SK-MEL-5 (cell line): ENCODE results near the gene NTN1. TPM values are rescaled to one million over a fixed set of nuclear protein-coding genes. Genes with fewer than 3 reads are reported as not detected.

Experiments used
- DNase-seq: peaks from one replicate; pipeline ENCODE4 v3.0.0-alpha.2; 2016; ENCODE audit warnings: low read depth, low spot score
- in situ Hi-C: cut with HindIII; loops from 2 replicates; pipeline ENCODE4 v1.10.0; 2016; ENCODE audit warnings: low sequenced_read_pairs, high pct_unique_total_duplicates, low pct_unique_long_range_greater_than_20kb
- total RNA-seq: library from RNA; depleted of rRNA; stranded (reverse); fragments of >200 nt; shearing (Covaris generic); gene quantifications from 2 replicates; pipeline ENCODE4 v1.2.3, GENCODE V29; 2014

NTN1 gene
- total RNA-seq, 1 experiment from 2014 or later, result 5.9 TPM

GRCh38 chr17:9026741-9027140 is 5.4 kb downstream of the NTN1 start:
- in situ Hi-C loops, result no loop called here
- DNase-seq, result no peak

GRCh38 chr17:9028202-9028987 is 7.1 kb downstream of the NTN1 start:
- in situ Hi-C loops, result no loop called here
- no peak for DNase-seq

- in situ Hi-C loops, result no loop called here
- no peak for DNase-seq
Measured at GRCh38 chr17:9028988-9029570, 7.8 kb downstream of the NTN1 start.

DNA sequence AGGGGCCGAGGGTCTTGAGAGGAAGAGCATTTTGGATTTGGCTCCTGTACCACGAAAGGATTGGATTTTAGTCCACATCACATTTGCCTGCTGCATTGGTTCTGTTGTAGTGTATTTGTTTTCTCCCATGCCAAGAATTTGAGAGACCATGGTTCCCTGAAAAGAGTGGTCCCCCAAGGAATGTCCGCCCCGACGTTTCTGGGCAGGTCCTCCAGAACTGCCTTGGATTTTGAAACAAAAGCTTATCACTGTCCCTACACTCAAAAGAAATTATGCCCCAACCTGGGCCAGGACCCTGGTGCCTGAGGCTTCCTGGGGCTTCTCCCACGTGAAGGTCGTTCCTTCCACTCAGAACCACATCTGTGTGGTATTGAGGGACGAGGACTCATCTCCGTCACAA is 10.8 kb downstream of the NTN1 start:
- DNase-seq, result no peak
- in situ Hi-C loops, result no loop called here

- in situ Hi-C loops, result no loop called here
- no peak for DNase-seq
Measured at GRCh38 chr17:9032583-9032982, 11.3 kb downstream of the NTN1 start.

DNA sequence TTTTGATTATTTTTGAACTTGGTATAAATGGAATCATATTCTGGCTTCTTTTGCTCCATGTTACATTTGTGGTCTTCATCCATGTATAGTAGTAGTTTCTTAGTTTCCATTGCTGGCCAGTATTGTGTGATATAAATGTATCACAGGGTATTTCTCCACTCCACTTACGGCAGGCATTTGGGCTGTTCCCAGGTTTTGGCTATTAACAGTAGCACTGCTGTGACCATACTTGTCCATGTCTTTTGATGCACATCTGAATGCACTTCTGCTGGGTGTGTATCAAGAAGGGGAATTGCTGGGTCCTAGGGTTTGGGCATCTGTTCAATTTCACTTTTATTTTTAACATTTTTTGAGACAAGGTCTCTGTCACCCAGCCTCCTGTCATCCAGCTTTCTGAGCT is 13.9 kb downstream of the NTN1 start:
- no peak for DNase-seq
- in situ Hi-C loops, result no loop called here

GRCh38 chr17:9036336-9036735 is 15.0 kb downstream of the NTN1 start:
- in situ Hi-C loops, result no loop called here
- DNase-seq, result no peak

GRCh38 chr17:9037736-9038135 is 16.4 kb downstream of the NTN1 start:
- DNase-seq, result no peak

DNA sequence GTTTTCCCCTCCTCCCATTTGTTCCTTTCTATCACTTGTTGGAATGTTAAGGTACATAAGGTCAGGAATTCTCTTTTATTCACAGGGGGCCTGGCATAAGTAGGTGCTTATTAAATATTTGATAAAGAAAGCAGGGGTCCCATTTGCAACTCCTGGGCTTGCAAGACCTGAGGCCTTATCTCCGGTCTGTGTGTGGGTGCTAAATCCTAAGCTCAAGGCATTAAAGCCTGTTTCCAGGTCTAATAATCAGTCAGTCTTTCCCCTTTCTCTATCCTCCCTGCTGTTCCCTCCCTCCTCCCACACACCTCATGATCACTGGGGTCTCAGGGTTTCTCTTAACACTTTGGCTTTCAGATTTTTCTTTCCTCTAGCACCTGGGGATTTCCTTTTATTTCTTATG is 17.1 kb downstream of the NTN1 start:
- DNase-seq, result no peak
- in situ Hi-C loops, result no loop called here

More at GRCh38 chr17:9037736-9038135, 16.4 kb downstream of the NTN1 start:
- in situ Hi-C loops, result no loop called here

- in situ Hi-C loops, result no loop called here
- DNase-seq, result no peak
Measured at GRCh38 chr17:9044772-9045463, 23.6 kb downstream of the NTN1 start.

GRCh38 chr17:9050801-9051401 is 29.6 kb downstream of the NTN1 start:
- in situ Hi-C loops, result no loop called here
- peak; percentile 17 for DNase-seq

DNA sequence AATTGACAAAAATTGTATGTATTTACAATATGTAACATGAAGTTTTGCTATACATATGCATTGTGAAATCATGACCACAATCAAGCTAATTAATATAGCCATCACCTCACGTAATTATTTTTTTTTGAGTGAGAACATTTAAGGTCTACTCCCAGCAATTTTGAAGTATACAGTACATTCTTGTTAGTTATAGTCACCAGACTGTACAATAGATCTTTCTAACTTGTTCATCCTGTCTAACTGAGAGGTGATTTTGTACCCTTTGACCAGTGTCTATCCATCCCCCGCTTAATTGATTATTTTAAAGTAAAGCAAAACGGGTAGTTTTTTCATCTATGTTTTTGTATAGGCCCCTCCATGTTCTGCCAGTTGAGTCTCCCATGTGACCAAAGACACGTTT is 30.3 kb downstream of the NTN1 start:
- in situ Hi-C loops, result no loop called here
- DNase-seq, result no peak

- in situ Hi-C loops, result no loop called here
- DNase-seq, result no peak
Measured at GRCh38 chr17:9052921-9053320, 31.6 kb downstream of the NTN1 start.

DNA sequence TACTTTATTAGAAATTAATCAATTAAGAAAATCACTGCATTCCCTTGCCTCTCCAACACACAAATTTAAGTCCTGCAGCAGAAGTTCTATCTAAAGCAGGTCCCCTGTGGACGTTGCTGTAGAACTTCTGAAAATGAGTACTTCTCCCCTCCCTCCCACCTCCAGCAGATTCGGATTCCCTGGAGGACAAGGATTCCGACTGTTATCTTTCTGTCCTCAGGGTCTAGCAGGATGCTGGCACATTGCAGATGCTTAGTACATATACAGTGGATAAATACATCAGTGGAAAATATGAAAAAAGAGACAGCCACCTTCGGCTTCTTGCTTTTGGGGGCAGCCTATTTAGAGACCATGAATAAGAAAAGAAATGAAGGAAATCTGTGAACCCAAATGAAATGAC is 32.1 kb downstream of the NTN1 start:
- in situ Hi-C loops, result no loop called here
- no peak for DNase-seq

- in situ Hi-C loops, result no loop called here
- no peak for DNase-seq
Measured at GRCh38 chr17:9054126-9054975, 33.0 kb downstream of the NTN1 start.

DNA sequence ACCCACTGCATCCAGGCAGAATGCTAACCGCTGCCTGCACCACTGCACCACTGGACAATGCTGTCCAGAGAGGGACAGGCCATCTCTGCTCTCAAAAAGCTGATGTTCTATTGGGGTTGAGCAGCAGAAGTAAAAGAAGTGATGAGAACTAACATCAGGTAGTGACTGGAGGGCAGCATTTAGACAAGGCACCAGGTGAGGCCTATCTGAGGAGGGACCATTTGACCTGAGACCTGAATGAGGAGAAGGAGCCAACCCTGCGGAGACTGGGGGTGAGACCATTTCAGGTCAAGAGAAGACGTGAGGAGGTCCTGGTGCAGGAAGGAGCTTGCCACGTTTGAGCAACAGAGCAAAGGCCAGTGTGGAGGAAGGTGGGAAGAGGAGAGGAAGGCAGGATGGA is 34.0 kb downstream of the NTN1 start:
- in situ Hi-C loops, result no loop called here

DNA sequence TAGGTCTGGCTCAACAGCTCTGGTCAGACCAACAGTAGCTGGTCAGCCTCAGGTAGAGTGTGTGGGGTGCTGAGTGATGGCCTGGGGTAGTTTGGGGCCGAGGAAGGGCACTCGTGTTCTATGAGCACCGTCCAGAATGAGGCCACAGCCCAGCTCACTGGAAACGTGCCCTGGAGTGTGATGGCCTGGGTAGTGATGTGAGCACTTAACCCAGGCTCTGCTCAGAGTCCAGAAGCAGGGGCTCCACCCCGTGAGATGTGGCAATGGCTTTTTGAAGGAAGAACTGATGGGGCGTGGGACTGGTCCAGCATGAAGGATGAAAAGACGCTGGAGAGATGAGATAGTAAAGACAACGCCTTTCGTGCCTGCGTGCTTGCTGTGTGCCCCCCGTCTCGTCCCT is 35.3 kb downstream of the NTN1 start:
- DNase-seq, result no peak
- in situ Hi-C loops, result no loop called here

More for the DNA sequence above, 34.0 kb downstream of the NTN1 start:
- no peak for DNase-seq

GRCh38 chr17:9057310-9057709 is 36.0 kb downstream of the NTN1 start:
- DNase-seq, result no peak
- in situ Hi-C loops, result no loop called here
